ENCODE results near the gene COL5A1. TPM values are rescaled to one million over a fixed set of nuclear protein-coding genes. Genes with fewer than 3 reads are reported as not detected.
A peak's percentile ranks its signal among the peaks of the same experiment; 100 is the strongest.

COL5A1 gene
- total RNA-seq, 2 donors from 2014 or later, result 10.9 to 22.0 TPM

GRCh38 chr9:134785325-134786108 lies 143.9 kb downstream of the COL5A1 start:
- Histone ChIP-seq H3K9me3 (no peaks in the 10 kb centered on the region), H3K36me3 (no peaks in the 10 kb centered on the region), H3K27me3 (no peaks in the 10 kb centered on the region), H3K4me3 (no peak overlapping the region), H3K4me1 (peaks cover 0 to 34% of the 10 kb centered on the region in 2 donors), H3K27ac (peak overlapping the region in 1 of 2 donors; percentile 10)
- no peak for TF ChIP-seq CTCF (IDR thresholded peaks at IDR 0.05)
- DNase-seq (ENCODE audit: low spot score), result no peak

- Histone ChIP-seq H3K36me3 (no peaks in the 10 kb centered on the region), H3K27me3 (no peaks in the 10 kb centered on the region), H3K9me3 (no peaks in the 10 kb centered on the region), H3K27ac (no peak overlapping the region), H3K4me1 (peaks cover 0 to 34% of the 10 kb centered on the region in 2 donors), H3K4me3 (no peak overlapping the region)
- no peak for TF ChIP-seq CTCF (IDR thresholded peaks at IDR 0.05)
- no peak for DNase-seq (ENCODE audit: low spot score)
These were observed 146.3 kb downstream of the COL5A1 start for GRCh38 chr9:134787601-134788531.

- H3K4me1 ChIP-seq, result peaks cover 0 to 32% of the 10 kb centered on the region in 2 donors
- no peaks in the 10 kb centered on the region for H3K36me3 ChIP-seq
- DNase-seq (ENCODE audit: low spot score), result no peak
- H3K4me3 ChIP-seq, result no peak overlapping the region
- H3K27ac ChIP-seq, result peak overlapping the region in 1 of 2 donors; percentile 61
- no peak for TF ChIP-seq CTCF (IDR thresholded peaks at IDR 0.05)
- H3K27me3 ChIP-seq, result no peaks in the 10 kb centered on the region
- no peaks in the 10 kb centered on the region for H3K9me3 ChIP-seq
These were observed 147.6 kb downstream of the COL5A1 start for GRCh38 chr9:134789168-134789567.

GRCh38 chr9:134791009-134791408 lies 149.4 kb downstream of the COL5A1 start:
- Histone ChIP-seq H3K4me1 (peaks cover 0 to 14% of the 10 kb centered on the region in 2 donors), H3K27ac (no peak overlapping the region), H3K9me3 (no peaks in the 10 kb centered on the region), H3K27me3 (no peaks in the 10 kb centered on the region), H3K36me3 (no peaks in the 10 kb centered on the region), H3K4me3 (no peak overlapping the region)
- DNase-seq (ENCODE audit: low spot score), result no peak
- TF ChIP-seq CTCF (IDR thresholded peaks at IDR 0.05), result no peak

GRCh38 chr9:134792627-134793026 lies 151.0 kb downstream of the COL5A1 start:
- no peaks in the 10 kb centered on the region for H3K36me3 ChIP-seq
- no peaks in the 10 kb centered on the region for H3K27me3 ChIP-seq
- H3K4me3 ChIP-seq, result no peak overlapping the region
- TF ChIP-seq CTCF (IDR thresholded peaks at IDR 0.05), result no peak
- no peak for DNase-seq (ENCODE audit: low spot score)
- H3K27ac ChIP-seq, result no peak overlapping the region
- no peaks in the 10 kb centered on the region for H3K9me3 ChIP-seq
- H3K4me1 ChIP-seq, result peaks cover 0 to 12% of the 10 kb centered on the region in 2 donors

Measured in right atrium auricular region (tissue), 2 donors.